ENCODE measurements around the gene ASB16. TPM values are rescaled to one million over a fixed set of nuclear protein-coding genes. Genes with fewer than 3 reads are reported as not detected.

ASB16 gene
- total and polyA plus RNA-seq, 9 of the 15 experiments (the other 6 are each of a cell fraction or from before 2014, with no cell fraction given) = 0.03 to 0.07 TPM; not detected in 7

DNA sequence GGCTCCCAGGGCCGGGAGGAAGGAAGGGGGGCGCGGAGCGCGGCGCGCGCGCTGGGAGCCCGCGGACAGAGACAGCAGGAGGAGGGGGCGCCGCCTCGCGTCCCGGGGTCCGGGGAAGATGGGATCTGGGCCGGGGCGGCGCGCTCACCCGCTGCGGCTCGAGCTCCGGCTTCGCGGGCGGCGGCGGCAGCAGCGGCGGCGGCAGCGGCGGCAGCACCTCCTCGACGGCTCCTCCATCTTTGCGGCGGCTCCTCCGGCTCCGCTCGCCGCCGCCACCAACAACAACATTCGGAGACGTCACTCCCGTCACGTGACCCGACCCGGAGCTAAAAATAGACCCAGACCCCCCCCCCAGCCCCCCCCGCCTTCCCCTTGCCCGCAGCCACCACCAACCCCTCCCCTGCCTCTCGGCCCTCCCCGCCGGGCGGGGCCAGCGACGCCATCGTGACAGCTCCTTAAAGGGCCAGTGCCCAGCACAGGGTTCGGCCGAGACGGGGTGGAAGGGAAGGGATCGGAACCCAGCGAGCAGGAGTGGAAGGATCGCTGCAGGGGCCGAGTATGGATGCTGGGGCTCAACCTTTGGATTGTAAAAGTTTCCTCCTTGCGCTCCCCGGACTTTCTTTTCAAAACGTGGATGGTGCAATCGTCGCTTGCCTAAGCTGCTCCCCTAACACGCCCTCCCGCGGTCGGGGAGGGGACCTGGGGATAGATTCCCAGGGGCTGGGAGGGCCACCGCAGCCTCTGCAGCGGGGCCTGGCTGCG is 47.0 kb upstream of the ASB16 start, which contains the start of gene HDAC5 (continued):
- TF ChIP-seq SIN3B (IDR thresholded peaks at IDR 0.05; ENCODE audit: low read depth) = no peak
- no peak; the same call in 1 of the 2 replicates for TF ChIP-seq STAT5A (IDR thresholded peaks at IDR 0.05; ENCODE audit: borderline replicate concordance, low read length)
- TF ChIP-seq GABPA (tag; conservative IDR thresholded peaks at IDR 0.05; ENCODE audit: low read depth) = 0 out of 2 replicates have a peak, but pooled peaks have one; percentile 8
- peak; percentile 87 for TF ChIP-seq ATF7 (IDR thresholded peaks at IDR 0.05)
- TF ChIP-seq, protein P1, sequence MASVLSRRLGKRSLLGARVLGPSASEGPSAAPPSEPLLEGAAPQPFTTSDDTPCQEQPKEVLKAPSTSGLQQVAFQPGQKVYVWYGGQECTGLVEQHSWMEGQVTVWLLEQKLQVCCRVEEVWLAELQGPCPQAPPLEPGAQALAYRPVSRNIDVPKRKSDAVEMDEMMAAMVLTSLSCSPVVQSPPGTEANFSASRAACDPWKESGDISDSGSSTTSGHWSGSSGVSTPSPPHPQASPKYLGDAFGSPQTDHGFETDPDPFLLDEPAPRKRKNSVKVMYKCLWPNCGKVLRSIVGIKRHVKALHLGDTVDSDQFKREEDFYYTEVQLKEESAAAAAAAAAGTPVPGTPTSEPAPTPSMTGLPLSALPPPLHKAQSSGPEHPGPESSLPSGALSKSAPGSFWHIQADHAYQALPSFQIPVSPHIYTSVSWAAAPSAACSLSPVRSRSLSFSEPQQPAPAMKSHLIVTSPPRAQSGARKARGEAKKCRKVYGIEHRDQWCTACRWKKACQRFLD (CRISPR knock-in tag; IDR thresholded peaks at IDR 0.05) = peak; percentile 65; the same call in 1 of the 2 replicates
- no peak for TF ChIP-seq POLR3A (IDR thresholded peaks at IDR 0.05; ENCODE audit: borderline replicate concordance, extremely low read depth, insufficient read depth, insufficient read length)
- TF ChIP-seq, protein P2, sequence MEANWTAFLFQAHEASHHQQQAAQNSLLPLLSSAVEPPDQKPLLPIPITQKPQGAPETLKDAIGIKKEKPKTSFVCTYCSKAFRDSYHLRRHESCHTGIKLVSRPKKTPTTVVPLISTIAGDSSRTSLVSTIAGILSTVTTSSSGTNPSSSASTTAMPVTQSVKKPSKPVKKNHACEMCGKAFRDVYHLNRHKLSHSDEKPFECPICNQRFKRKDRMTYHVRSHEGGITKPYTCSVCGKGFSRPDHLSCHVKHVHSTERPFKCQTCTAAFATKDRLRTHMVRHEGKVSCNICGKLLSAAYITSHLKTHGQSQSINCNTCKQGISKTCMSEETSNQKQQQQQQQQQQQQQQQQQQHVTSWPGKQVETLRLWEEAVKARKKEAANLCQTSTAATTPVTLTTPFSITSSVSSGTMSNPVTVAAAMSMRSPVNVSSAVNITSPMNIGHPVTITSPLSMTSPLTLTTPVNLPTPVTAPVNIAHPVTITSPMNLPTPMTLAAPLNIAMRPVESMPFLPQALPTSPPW (CRISPR knock-in tag; IDR thresholded peaks at IDR 0.05) = peak; percentile 100
- TF ChIP-seq, protein P3, sequence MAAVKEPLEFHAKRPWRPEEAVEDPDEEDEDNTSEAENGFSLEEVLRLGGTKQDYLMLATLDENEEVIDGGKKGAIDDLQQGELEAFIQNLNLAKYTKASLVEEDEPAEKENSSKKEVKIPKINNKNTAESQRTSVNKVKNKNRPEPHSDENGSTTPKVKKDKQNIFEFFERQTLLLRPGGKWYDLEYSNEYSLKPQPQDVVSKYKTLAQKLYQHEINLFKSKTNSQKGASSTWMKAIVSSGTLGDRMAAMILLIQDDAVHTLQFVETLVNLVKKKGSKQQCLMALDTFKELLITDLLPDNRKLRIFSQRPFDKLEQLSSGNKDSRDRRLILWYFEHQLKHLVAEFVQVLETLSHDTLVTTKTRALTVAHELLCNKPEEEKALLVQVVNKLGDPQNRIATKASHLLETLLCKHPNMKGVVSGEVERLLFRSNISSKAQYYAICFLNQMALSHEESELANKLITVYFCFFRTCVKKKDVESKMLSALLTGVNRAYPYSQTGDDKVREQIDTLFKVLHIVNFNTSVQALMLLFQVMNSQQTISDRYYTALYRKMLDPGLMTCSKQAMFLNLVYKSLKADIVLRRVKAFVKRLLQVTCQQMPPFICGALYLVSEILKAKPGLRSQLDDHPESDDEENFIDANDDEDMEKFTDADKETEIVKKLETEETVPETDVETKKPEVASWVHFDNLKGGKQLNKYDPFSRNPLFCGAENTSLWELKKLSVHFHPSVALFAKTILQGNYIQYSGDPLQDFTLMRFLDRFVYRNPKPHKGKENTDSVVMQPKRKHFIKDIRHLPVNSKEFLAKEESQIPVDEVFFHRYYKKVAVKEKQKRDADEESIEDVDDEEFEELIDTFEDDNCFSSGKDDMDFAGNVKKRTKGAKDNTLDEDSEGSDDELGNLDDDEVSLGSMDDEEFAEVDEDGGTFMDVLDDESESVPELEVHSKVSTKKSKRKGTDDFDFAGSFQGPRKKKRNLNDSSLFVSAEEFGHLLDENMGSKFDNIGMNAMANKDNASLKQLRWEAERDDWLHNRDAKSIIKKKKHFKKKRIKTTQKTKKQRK (IDR thresholded peaks at IDR 0.05; ENCODE audit: borderline replicate concordance, low read depth, low read length) = no peak
- no peak for TF ChIP-seq NCOA4 (IDR thresholded peaks at IDR 0.05; ENCODE audit: partially characterized antibody)
- TF ChIP-seq CCNT2 (IDR thresholded peaks at IDR 0.05; ENCODE audit: borderline replicate concordance, extremely low read depth, insufficient read length, low read depth, low read length) = peak; percentile 53
- TF ChIP-seq TBL1XR1 (IDR thresholded peaks at IDR 0.05; ENCODE audit: low read length in 2 of 2) = 0 out of 4 replicates have a peak, but pooled peaks of 1 of the 2 experiments have one; percentile 12
- peak; percentile 44 to 72; a peak in 1 of 4 replicates for TF ChIP-seq SIN3A (IDR thresholded peaks at IDR 0.05; ENCODE audit: borderline replicate concordance in 2 of 2, control insufficient read depth in 1 of 2, low read depth in 2 of 2, low read length in 2 of 2)
- peak; percentile 16 to 83 (median 82) for TF ChIP-seq YY1 (IDR thresholded peaks at IDR 0.05; ENCODE audit: borderline replicate concordance in 1 of 3, control insufficient read depth in 1 of 3, extremely low read depth in 1 of 3, insufficient read depth in 3 of 3, insufficient read length in 1 of 3, insufficient replicate concordance in 2 of 3, low read depth in 1 of 3, low read length in 2 of 3)
- no peak for TF ChIP-seq GATA2 (CRISPR knock-in tag; IDR thresholded peaks at IDR 0.05)
- TF ChIP-seq MEF2D (tag; conservative IDR thresholded peaks at IDR 0.05; ENCODE audit: low read depth) = peak; percentile 91
- TF ChIP-seq, protein P4, sequence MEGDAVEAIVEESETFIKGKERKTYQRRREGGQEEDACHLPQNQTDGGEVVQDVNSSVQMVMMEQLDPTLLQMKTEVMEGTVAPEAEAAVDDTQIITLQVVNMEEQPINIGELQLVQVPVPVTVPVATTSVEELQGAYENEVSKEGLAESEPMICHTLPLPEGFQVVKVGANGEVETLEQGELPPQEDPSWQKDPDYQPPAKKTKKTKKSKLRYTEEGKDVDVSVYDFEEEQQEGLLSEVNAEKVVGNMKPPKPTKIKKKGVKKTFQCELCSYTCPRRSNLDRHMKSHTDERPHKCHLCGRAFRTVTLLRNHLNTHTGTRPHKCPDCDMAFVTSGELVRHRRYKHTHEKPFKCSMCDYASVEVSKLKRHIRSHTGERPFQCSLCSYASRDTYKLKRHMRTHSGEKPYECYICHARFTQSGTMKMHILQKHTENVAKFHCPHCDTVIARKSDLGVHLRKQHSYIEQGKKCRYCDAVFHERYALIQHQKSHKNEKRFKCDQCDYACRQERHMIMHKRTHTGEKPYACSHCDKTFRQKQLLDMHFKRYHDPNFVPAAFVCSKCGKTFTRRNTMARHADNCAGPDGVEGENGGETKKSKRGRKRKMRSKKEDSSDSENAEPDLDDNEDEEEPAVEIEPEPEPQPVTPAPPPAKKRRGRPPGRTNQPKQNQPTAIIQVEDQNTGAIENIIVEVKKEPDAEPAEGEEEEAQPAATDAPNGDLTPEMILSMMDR (IDR thresholded peaks at IDR 0.05 in 2 of 3, conservative IDR thresholded peaks at IDR 0.05 in 1 of 3; ENCODE audit: insufficient read depth in 2 of 3, low read depth in 1 of 3, low read length in 3 of 3) = peak; percentile 78 to 85 (median 80)
